ENCODE results near the gene LHX3. TPM values are rescaled to one million over a fixed set of nuclear protein-coding genes. Genes with fewer than 3 reads are reported as not detected.
"Not testable (repeated sequence)": the region's sequence is repeated elsewhere in the genome, so short reads cannot be mapped to it uniquely, and the experiment has no call there.

The LHX3 gene
- total and polyA plus RNA-seq, 3 experiments from 2014 or later, result not detected

- ChIA-PET CTCF (no interaction called here), POLR2A (no interaction called here)
- peaks cover 10 to 14% of the 10 kb centered on the region in 2 donors for H3K27me3 Mint-ChIP-seq
- H3K9me3 Mint-ChIP-seq, result no peaks in the 10 kb centered on the region
- H3K9me3 ChIP-seq (ENCODE audit: low read length), result no peaks in the 10 kb centered on the region
- H3K36me3 ChIP-seq (ENCODE audit: insufficient read depth, low read length), result no peaks in the 10 kb centered on the region
- H3K4me3 Mint-ChIP-seq, result no peak overlapping the region
- no peaks in the 10 kb centered on the region for H3K36me3 Mint-ChIP-seq
- no peaks in the 10 kb centered on the region for H3K4me1 ChIP-seq (ENCODE audit: insufficient read depth, low read length)
- no peaks in the 10 kb centered on the region for H3K27me3 ChIP-seq (ENCODE audit: insufficient read depth, low read length, poor library complexity, severe bottlenecking)
- H3K4me3 ChIP-seq (ENCODE audit: low read length), result no peak overlapping the region
- no peaks in the 10 kb centered on the region for H3K4me1 Mint-ChIP-seq
- no peak for DNase-seq
- no peak overlapping the region for H3K27ac ChIP-seq (ENCODE audit: low read depth, low read length)
- H3K27ac Mint-ChIP-seq, result no peak overlapping the region
Measured at GRCh38 chr9:136154943-136155342, 50.0 kb downstream of the LHX3 start.

- Histone ChIP-seq H3K9me3 (ENCODE audit: low read length) (no peaks in the 10 kb centered on the region), H3K27me3 (ENCODE audit: insufficient read depth, low read length, poor library complexity, severe bottlenecking) (no peaks in the 10 kb centered on the region), H3K4me1 (ENCODE audit: insufficient read depth, low read length) (no peaks in the 10 kb centered on the region), H3K4me3 (ENCODE audit: low read length) (no peak overlapping the region), H3K27ac (ENCODE audit: low read depth, low read length) (no peak overlapping the region), H3K36me3 (ENCODE audit: insufficient read depth, low read length) (no peaks in the 10 kb centered on the region)
- no peaks in the 10 kb centered on the region for H3K36me3 Mint-ChIP-seq
- CTCF ChIA-PET, result no interaction called here
- POLR2A ChIA-PET, result no interaction called here
- DNase-seq, result no peak
- peaks cover 10 to 14% of the 10 kb centered on the region in 2 donors for H3K27me3 Mint-ChIP-seq
- no peak overlapping the region for H3K27ac Mint-ChIP-seq
- no peak overlapping the region for H3K4me3 Mint-ChIP-seq
- no peaks in the 10 kb centered on the region for H3K9me3 Mint-ChIP-seq
- no peaks in the 10 kb centered on the region for H3K4me1 Mint-ChIP-seq
Measured at GRCh38 chr9:136153381-136154065, 51.4 kb downstream of the LHX3 start.

- no peaks in the 10 kb centered on the region for H3K36me3 Mint-ChIP-seq
- H3K27ac Mint-ChIP-seq, result no peak overlapping the region
- H3K4me3 Mint-ChIP-seq, result no peak overlapping the region
- H3K27me3 Mint-ChIP-seq, result peaks cover 10 to 14% of the 10 kb centered on the region in 2 donors
- Histone ChIP-seq H3K4me1 (ENCODE audit: insufficient read depth, low read length) (no peaks in the 10 kb centered on the region), H3K27ac (ENCODE audit: low read depth, low read length) (no peak overlapping the region), H3K4me3 (ENCODE audit: low read length) (no peak overlapping the region), H3K36me3 (ENCODE audit: insufficient read depth, low read length) (no peaks in the 10 kb centered on the region), H3K27me3 (ENCODE audit: insufficient read depth, low read length, poor library complexity, severe bottlenecking) (no peaks in the 10 kb centered on the region), H3K9me3 (ENCODE audit: low read length) (no peaks in the 10 kb centered on the region)
- DNase-seq, result no peak
- no peaks in the 10 kb centered on the region for H3K9me3 Mint-ChIP-seq
- CTCF ChIA-PET, result no interaction called here
- no peaks in the 10 kb centered on the region for H3K4me1 Mint-ChIP-seq
- POLR2A ChIA-PET, result no interaction called here
Measured at GRCh38 chr9:136152931-136153330, 52.0 kb downstream of the LHX3 start.

GRCh38 chr9:136152543-136152866, 52.4 kb downstream of the LHX3 start:
- POLR2A ChIA-PET, result no interaction called here
- no peaks in the 10 kb centered on the region for H3K4me1 Mint-ChIP-seq
- H3K4me3 ChIP-seq (ENCODE audit: low read length), result no peak overlapping the region
- no peaks in the 10 kb centered on the region for H3K36me3 Mint-ChIP-seq
- no peaks in the 10 kb centered on the region for H3K27me3 ChIP-seq (ENCODE audit: insufficient read depth, low read length, poor library complexity, severe bottlenecking)
- no peaks in the 10 kb centered on the region for H3K36me3 ChIP-seq (ENCODE audit: insufficient read depth, low read length)
- H3K27ac ChIP-seq (ENCODE audit: low read depth, low read length), result no peak overlapping the region
- no peaks in the 10 kb centered on the region for H3K9me3 Mint-ChIP-seq
- H3K27me3 Mint-ChIP-seq, result peaks cover 10 to 12% of the 10 kb centered on the region in 2 donors
- H3K9me3 ChIP-seq (ENCODE audit: low read length), result no peaks in the 10 kb centered on the region
- no peaks in the 10 kb centered on the region for H3K4me1 ChIP-seq (ENCODE audit: insufficient read depth, low read length)
- no peak overlapping the region for H3K27ac Mint-ChIP-seq
- H3K4me3 Mint-ChIP-seq, result no peak overlapping the region
- DNase-seq, result no peak
- CTCF ChIA-PET, result no interaction called here

GRCh38 chr9:136151848-136152542, 52.9 kb downstream of the LHX3 start:
- ChIA-PET CTCF (interaction anchor here (0.5 kb wide), 1 partner anchor 348 kb away, joined by 3 read pairs; no protein-coding TSS in a partner anchor), POLR2A (no interaction called here)
- H3K4me1 ChIP-seq (ENCODE audit: insufficient read depth, low read length), result no peaks in the 10 kb centered on the region
- Mint-ChIP-seq H3K9me3 (no peaks in the 10 kb centered on the region), H3K4me1 (no peaks in the 10 kb centered on the region), H3K36me3 (no peaks in the 10 kb centered on the region), H3K4me3 (no peak overlapping the region), H3K27me3 (peaks cover 9 to 10% of the 10 kb centered on the region in 2 donors), H3K27ac (no peak overlapping the region)
- H3K27ac ChIP-seq (ENCODE audit: low read depth, low read length), result no peak overlapping the region
- no peak for DNase-seq
- no peaks in the 10 kb centered on the region for H3K27me3 ChIP-seq (ENCODE audit: insufficient read depth, low read length, poor library complexity, severe bottlenecking)
- H3K4me3 ChIP-seq (ENCODE audit: low read length), result no peak overlapping the region
- no peaks in the 10 kb centered on the region for H3K9me3 ChIP-seq (ENCODE audit: low read length)
- no peaks in the 10 kb centered on the region for H3K36me3 ChIP-seq (ENCODE audit: insufficient read depth, low read length)

GRCh38 chr9:136151214-136151804, 53.6 kb downstream of the LHX3 start:
- ChIA-PET POLR2A (no interaction called here), CTCF (interaction anchor here (0.5 kb wide), 1 partner anchor 347 kb away, joined by 3 read pairs; no protein-coding TSS in a partner anchor)
- Histone ChIP-seq H3K9me3 (ENCODE audit: low read length) (no peaks in the 10 kb centered on the region), H3K27me3 (ENCODE audit: insufficient read depth, low read length, poor library complexity, severe bottlenecking) (no peaks in the 10 kb centered on the region), H3K4me3 (ENCODE audit: low read length) (no peak overlapping the region), H3K4me1 (ENCODE audit: insufficient read depth, low read length) (no peaks in the 10 kb centered on the region), H3K27ac (ENCODE audit: low read depth, low read length) (no peak overlapping the region), H3K36me3 (ENCODE audit: insufficient read depth, low read length) (no peaks in the 10 kb centered on the region)
- Mint-ChIP-seq H3K27ac (no peak overlapping the region), H3K4me3 (no peak overlapping the region), H3K4me1 (no peaks in the 10 kb centered on the region), H3K9me3 (no peaks in the 10 kb centered on the region), H3K27me3 (peaks cover 11 to 13% of the 10 kb centered on the region in 2 donors), H3K36me3 (no peaks in the 10 kb centered on the region)
- no peak for DNase-seq

- CTCF ChIA-PET, H3K4me3 Mint-ChIP-seq, H3K4me1 Mint-ChIP-seq: not testable (repeated sequence)
Measured at GRCh38 chr9:136150664-136151213, 54.2 kb downstream of the LHX3 start.

GRCh38 chr9:136149853-136150252, 55.1 kb downstream of the LHX3 start:
- CTCF ChIA-PET, result no interaction called here
- Mint-ChIP-seq H3K27ac (no peak overlapping the region), H3K36me3 (no peaks in the 10 kb centered on the region), H3K4me3 (no peak overlapping the region), H3K9me3 (no peaks in the 10 kb centered on the region), H3K27me3 (peaks cover 6 to 18% of the 10 kb centered on the region in 2 donors), H3K4me1 (no peaks in the 10 kb centered on the region)
- Histone ChIP-seq H3K36me3 (ENCODE audit: insufficient read depth, low read length) (no peaks in the 10 kb centered on the region), H3K27me3 (ENCODE audit: insufficient read depth, low read length, poor library complexity, severe bottlenecking) (no peaks in the 10 kb centered on the region), H3K9me3 (ENCODE audit: low read length) (no peaks in the 10 kb centered on the region), H3K27ac (ENCODE audit: low read depth, low read length) (no peak overlapping the region), H3K4me1 (ENCODE audit: insufficient read depth, low read length) (no peaks in the 10 kb centered on the region), H3K4me3 (ENCODE audit: low read length) (no peak overlapping the region)
- no peak for DNase-seq
- POLR2A ChIA-PET, result no interaction called here

More at GRCh38 chr9:136150664-136151213, 54.2 kb downstream of the LHX3 start:
- H3K27ac ChIP-seq (ENCODE audit: low read depth, low read length); H3K4me1 ChIP-seq (ENCODE audit: insufficient read depth, low read length); H3K9me3 Mint-ChIP-seq; H3K9me3 ChIP-seq (ENCODE audit: low read length); POLR2A ChIA-PET; H3K36me3 ChIP-seq (ENCODE audit: insufficient read depth, low read length); DNase-seq; H3K27ac Mint-ChIP-seq; H3K27me3 ChIP-seq (ENCODE audit: insufficient read depth, low read length, poor library complexity, severe bottlenecking); H3K4me3 ChIP-seq (ENCODE audit: low read length); H3K36me3 Mint-ChIP-seq: not testable (repeated sequence)
- peaks cover 10 to 19% of the 10 kb centered on the region in 2 donors for H3K27me3 Mint-ChIP-seq

All from CD8-positive, alpha-beta memory T cell (primary cell).